NAMALWA (cell line): ENCODE measurements around the gene VWA5A.

Experiments
- DNase-seq: peaks from one replicate; pipeline ENCODE4 v3.0.0-alpha.2; 2015; ENCODE audit warnings: low spot score

Gene VWA5A

DNA sequence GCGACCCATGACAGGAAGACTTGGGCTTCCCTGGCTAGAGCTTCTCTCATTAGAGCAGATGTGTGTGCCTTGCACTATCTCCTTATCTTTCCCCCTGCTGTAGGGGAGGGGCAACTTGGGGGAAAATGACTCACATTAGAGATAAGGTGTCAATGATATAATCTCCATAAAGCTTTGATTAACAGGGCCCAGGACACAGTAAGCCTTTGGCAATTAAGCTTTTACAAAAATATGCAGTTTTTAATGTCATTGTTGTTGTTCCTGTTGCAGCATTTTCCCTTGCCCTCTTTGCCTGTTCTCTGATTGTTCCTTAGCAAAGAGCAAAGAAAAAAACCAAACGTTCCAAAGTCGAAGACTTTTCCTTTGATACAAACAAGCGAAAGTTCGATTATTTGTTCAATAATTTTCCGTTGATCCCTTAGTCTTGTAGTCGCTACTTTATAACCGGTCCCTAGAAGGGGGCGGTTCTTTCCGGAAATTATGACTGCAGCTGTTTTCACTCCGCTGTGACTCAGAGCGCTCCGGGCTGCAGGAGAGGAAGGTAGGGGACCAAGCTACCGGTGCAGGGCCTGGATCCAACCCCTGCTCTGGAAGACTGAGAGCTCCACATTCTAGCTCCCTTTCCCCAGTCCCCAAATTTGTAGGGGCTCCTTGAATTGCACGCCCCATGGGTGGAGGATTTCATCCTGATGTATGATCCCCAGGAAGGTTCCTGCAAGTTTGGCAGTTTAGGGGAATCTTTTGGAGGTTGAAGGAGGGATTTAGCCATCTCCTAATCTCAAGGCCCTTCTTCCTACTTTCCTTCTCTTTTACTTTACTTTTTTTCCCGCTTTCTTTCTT lies at the start of gene VWA5A:
Gene VWA5A, plus strand, starts transcription at position 509 of the 840 bp plus-strand sequence. CDS start 2,062 bp downstream, outside the sequence.
- peak; percentile 68 for DNase-seq

DNA sequence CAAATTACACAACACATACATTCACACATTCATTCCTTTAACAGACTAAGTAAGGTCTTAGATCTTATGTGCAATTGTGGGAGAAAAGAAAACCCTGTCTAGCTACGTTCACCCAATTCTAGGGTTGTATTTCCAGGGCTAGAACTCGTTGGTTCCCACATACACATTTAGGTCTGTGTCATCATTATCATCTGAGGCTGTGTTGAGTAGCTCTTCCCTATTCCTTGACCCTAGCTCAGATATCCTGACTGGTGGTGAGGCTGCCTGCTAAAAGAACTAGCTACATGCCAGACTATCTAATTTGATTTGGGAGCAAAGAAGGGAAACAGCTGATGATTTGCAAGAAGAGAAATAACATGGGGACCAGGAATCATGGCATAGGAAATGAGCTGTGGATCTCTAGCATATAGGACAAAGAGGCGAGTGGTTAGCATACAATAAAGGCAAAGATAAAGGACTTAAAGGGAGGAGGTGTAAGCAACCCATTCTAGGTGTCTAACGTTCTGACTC lies 46.6 kb upstream of the VWA5A start:
- DNase-seq = no peak

- peak; percentile 81 for DNase-seq
Observed at GRCh38 chr11:124069429-124070401, 45.5 kb upstream of the VWA5A start.

GRCh38 chr11:124070915-124071622 lies 44.2 kb upstream of the VWA5A start:
- peak; percentile 76 for DNase-seq

GRCh38 chr11:124071623-124071948 lies 43.7 kb upstream of the VWA5A start:
- no peak for DNase-seq

GRCh38 chr11:124072147-124072546 lies 43.1 kb upstream of the VWA5A start:
- DNase-seq = no peak

GRCh38 chr11:124074554-124074953 lies 40.7 kb upstream of the VWA5A start:
- DNase-seq = no peak

- DNase-seq = no peak
Observed at GRCh38 chr11:124075492-124075840, 39.8 kb upstream of the VWA5A start.

DNA sequence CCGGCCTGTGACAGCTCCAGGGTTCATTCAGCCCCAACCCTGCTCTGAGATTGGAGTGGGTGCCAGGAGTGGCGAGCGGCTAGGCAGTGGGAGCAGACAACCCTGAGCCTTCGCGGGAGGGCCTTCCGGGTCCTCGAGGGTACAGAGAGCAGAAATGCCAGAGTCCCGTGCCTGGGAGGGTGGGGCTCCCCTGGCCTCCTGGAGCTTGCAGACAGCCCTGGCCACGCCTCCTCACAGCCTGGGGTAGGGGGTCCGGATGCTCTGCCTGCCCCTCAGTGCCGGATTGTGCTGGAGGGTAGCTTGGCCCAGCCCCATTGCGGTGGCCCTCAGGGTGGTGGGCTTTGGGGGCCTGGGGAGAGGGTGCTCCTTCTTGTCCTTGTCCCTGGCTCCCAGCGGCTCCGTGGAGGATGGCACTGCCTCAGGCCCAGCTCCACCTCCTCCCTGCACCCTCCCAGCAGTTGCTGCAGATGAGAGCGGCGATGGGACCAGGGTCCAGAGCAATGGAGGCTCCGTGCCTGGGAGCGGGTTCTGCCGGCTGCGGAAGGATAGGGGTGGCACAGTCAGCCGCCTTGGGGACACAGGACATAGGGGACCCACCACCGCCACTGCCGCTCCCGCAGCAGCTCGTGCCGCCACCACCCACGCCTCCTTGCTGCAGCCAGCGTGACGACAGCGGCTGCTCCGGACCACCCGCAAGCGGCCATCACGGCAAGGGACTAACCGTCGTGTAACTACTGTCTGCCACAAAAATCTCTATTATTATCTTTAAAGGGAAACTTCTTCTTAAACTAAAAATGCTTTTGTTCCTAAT lies 39.2 kb upstream of the VWA5A start:
- no peak for DNase-seq

DNA sequence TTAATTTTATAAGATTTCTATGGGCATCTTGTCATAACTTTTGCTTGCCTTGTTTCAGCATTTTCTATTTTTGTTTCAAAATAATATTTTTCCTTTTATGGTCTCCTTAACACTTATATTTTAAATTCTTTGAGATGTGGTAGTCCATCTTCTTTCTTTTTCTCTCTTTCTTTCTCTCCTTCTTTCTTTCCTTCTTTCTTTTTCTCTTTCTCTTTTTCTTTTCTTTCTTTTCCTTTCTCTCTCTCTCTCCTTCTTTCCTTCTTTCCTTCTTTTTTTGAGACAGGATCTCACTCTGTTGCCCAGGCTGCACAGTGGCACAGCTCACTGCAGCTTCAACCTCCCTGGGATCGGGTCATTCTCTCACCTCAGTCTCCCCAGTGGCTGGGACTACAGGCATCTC lies 38.0 kb upstream of the VWA5A start:
- no peak for DNase-seq

GRCh38 chr11:124078591-124078990 lies 36.7 kb upstream of the VWA5A start:
- no peak for DNase-seq

DNA sequence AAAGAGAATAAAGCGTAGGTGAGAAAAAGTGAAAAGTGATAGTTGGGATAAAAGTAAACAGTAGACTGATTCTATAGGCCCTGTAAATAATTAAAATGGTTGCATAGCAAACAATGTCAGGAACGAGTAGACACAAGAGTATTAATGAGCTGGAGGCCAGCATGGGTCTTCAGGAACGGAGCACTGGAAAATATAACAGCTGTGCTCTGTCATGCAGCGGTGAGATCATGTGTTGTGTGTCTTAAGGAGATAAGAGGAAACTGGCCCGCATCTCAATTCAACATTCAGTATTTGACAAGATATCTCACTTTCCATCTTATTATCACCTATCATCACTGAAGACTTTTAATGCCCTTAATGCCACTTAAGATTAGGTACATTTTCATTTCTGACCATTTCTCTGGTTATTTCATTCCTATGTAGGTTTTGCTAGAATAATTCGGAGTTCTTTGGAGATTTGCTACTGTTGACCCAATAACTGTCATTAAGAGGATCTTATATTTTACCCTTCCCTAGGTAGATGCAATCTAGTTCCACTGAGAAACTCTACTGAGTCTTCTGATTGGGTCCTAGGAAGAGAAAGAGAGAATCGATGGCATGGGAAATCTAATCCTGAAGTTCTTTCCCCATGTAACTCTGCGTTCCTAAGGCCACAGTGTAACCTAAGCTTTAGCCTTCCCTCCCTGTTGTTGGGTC lies 35.5 kb upstream of the VWA5A start:
- no peak for DNase-seq

- no peak for DNase-seq
Observed at GRCh38 chr11:124080327-124081001, 34.8 kb upstream of the VWA5A start.

GRCh38 chr11:124081483-124081882 lies 33.8 kb upstream of the VWA5A start:
- no peak for DNase-seq

GRCh38 chr11:124082371-124082770 lies 32.9 kb upstream of the VWA5A start:
- DNase-seq = no peak

DNA sequence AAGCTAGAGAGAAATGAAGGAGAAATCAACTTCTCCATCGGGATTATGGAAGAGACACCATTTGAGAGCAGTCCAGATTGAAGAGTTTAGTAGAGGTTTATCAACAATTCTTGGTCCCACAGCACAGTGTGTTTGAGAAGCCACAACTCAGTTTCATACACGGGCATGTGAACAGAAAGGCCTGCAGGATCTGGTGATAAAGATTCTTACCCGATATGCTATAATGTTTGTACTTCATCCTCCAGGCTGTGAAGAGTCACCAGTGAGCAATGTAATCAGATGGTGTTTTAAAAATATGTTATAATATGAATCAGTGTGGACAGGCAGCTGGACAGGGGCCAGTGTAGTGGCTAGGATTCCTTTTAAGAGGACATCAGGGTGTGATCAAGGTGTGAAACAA lies 29.7 kb upstream of the VWA5A start:
- DNase-seq = no peak

DNA sequence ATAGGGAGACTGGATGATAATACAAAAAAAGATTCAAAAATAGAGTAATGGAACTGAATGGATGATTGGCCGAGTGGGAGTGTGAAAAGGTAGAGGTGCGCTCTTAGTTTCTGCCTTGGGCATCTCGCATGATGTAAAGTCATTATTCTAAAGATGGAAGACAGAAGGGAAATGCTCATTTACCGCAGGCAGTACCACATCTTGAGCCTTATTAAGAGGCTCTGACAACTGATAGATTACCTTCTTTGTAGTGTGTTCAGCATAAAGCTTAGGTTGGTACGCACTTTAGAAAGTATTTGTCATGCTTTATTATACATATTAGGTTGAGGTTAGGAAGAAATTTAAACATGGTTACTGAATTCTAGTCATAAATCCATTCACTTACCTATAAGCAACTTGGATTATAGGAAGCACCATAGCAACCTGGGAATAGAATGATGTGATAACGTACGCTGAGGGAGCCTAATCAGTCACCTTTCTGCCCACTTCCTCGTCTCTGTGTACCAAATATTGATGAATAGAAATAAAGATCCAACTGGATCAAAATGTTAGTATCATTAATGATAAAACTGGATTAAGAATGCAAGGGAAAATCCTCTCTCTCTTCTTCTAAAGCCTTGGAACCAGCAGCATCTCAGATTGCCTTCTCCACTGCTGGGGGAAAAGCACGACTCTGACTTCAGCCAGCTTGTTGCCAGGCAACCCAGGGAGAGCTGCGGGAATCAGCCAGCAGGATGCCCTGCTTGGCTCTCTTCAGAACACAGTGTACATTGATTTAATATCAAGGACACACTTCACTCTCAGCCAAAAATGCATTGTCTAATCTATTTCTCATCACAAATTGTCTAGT lies 29.0 kb upstream of the VWA5A start:
- no peak for DNase-seq

GRCh38 chr11:124090996-124091395 lies 24.3 kb upstream of the VWA5A start:
- DNase-seq = no peak

DNA sequence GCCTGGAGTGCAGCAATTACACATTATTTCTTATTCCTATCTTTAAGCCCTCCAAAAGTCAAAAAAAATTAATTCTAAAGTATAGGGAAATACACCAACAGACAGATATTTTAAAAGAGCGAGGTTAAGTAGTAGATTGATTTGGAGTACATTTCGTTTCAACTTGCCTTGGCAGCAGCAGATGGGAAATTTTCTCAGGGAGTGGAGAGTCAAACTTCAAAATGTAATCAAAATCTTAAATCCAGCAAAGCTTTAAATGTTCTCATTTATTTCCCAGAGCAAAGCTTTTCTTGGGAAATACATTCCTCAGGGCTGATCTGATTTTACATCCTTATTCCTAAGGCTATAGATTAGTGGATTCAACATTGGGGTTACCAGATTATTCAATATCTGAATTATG lies 21.9 kb upstream of the VWA5A start:
- no peak for DNase-seq
